Embryonic facial prominence (tissue), 1 donor: ENCODE results near the gene COL4A1.
"Not testable (repeated sequence)": the region's sequence is repeated elsewhere in the genome, so short reads cannot be mapped to it uniquely, and the experiment has no call there.

Source experiments
- DNase-seq: peaks from one replicate; pipeline ENCODE4 v3.0.0-alpha.2; 2016; ENCODE audit errors: extremely low spot score

Gene COL4A1

GRCh38 chr13:110323172-110323891 is 16.4 kb upstream of the COL4A1 start:
- DNase-seq: no peak

- DNase-seq: no peak
These were observed 15.8 kb upstream of the COL4A1 start for GRCh38 chr13:110322828-110323171.

- no peak for DNase-seq
These were observed 15.3 kb upstream of the COL4A1 start for GRCh38 chr13:110322126-110322827.

- DNase-seq: not testable (repeated sequence)
These were observed 14.6 kb upstream of the COL4A1 start for GRCh38 chr13:110321573-110321972.

- no peak for DNase-seq
These were observed 13.7 kb upstream of the COL4A1 start for GRCh38 chr13:110320645-110321044.

- DNase-seq: no peak
These were observed 13.0 kb upstream of the COL4A1 start for GRCh38 chr13:110319774-110320509.

GRCh38 chr13:110319397-110319773 is 12.4 kb upstream of the COL4A1 start:
- DNase-seq: no peak

GRCh38 chr13:110318920-110319319 is 12.0 kb upstream of the COL4A1 start:
- DNase-seq: no peak

- no peak for DNase-seq
These were observed 10.7 kb upstream of the COL4A1 start for GRCh38 chr13:110317496-110318195.

- no peak for DNase-seq
These were observed 10.1 kb upstream of the COL4A1 start for GRCh38 chr13:110317093-110317492.

GRCh38 chr13:110316196-110316595 is 9.2 kb upstream of the COL4A1 start:
- DNase-seq: no peak

GRCh38 chr13:110314516-110315245 is 7.7 kb upstream of the COL4A1 start:
- no peak for DNase-seq

GRCh38 chr13:110313733-110314132 is 6.8 kb upstream of the COL4A1 start:
- DNase-seq: not testable (repeated sequence)

GRCh38 chr13:110313261-110313660 is 6.3 kb upstream of the COL4A1 start:
- DNase-seq: not testable (repeated sequence)

GRCh38 chr13:110312339-110313031 is 5.5 kb upstream of the COL4A1 start:
- no peak for DNase-seq

- no peak for DNase-seq
These were observed 4.7 kb upstream of the COL4A1 start for GRCh38 chr13:110311443-110312338.

- no peak for DNase-seq
These were observed 3.8 kb upstream of the COL4A1 start for GRCh38 chr13:110310541-110311442.

GRCh38 chr13:110309661-110310524 is 2.9 kb upstream of the COL4A1 start:
- no peak for DNase-seq
